ENCODE data around the gene CCDC88C. TPM values are rescaled to one million over a fixed set of nuclear protein-coding genes. Genes with fewer than 3 reads are reported as not detected.

CCDC88C gene
- total and polyA plus RNA-seq, 3 donors from 2014 or later: 36.5 to 51.3 (median 47.4) TPM

- H3K9me3 ChIP-seq: no peaks in the 10 kb centered on the region
- H3K4me1 ChIP-seq: no peaks in the 10 kb centered on the region
- WGBS, 2 donors: 86 to 88% methylated on average over 3 of the region's 3 CpGs
- no peak overlapping the region for H3K27ac ChIP-seq
- no peaks in the 10 kb centered on the region for H3K36me3 ChIP-seq (ENCODE audit: low read depth, missing control alignments)
- no peak overlapping the region for H3K4me3 ChIP-seq
- intact Hi-C loops (cut with DNase I; ENCODE audit: low total_unique reads): no loop called here
- H3K27me3 ChIP-seq: no peaks in the 10 kb centered on the region
- no peak for DNase-seq
- TF ChIP-seq POLR2A (IDR thresholded peaks at IDR 0.05): no peak
- no peak for TF ChIP-seq CTCF (IDR thresholded peaks at IDR 0.05)
These were observed 115.2 kb downstream of the CCDC88C start for GRCh38 chr14:91302391-91302790.

GRCh38 chr14:91300957-91301356 lies 116.7 kb downstream of the CCDC88C start:
- H3K36me3 ChIP-seq (ENCODE audit: low read depth, missing control alignments): no peaks in the 10 kb centered on the region
- H3K27me3 ChIP-seq: no peaks in the 10 kb centered on the region
- 94 to 96% methylated on average over 4 of the region's 4 CpGs for WGBS, 2 donors
- no peaks in the 10 kb centered on the region for H3K9me3 ChIP-seq
- intact Hi-C loops (cut with DNase I; ENCODE audit: low total_unique reads): no loop called here
- H3K4me3 ChIP-seq: no peak overlapping the region
- H3K4me1 ChIP-seq: no peaks in the 10 kb centered on the region
- no peak for DNase-seq
- TF ChIP-seq POLR2A (IDR thresholded peaks at IDR 0.05): no peak
- H3K27ac ChIP-seq: no peak overlapping the region

GRCh38 chr14:91300283-91300895 lies 117.2 kb downstream of the CCDC88C start:
- H3K27me3 ChIP-seq: no peaks in the 10 kb centered on the region
- TF ChIP-seq CTCF (IDR thresholded peaks at IDR 0.05) (no peak), POLR2A (IDR thresholded peaks at IDR 0.05) (no peak)
- WGBS, 2 donors: 90 to 91% methylated on average over 9 to 10 of the region's 10 CpGs

GRCh38 chr14:91299121-91300115 lies 118.2 kb downstream of the CCDC88C start:
- no peak overlapping the region for H3K27ac ChIP-seq
- 93 to 94% methylated on average over 21 to 31 of the region's 31 CpGs for WGBS, 2 donors
- intact Hi-C loops (cut with DNase I; ENCODE audit: low total_unique reads): no loop called here
- H3K4me3 ChIP-seq: no peak overlapping the region
- H3K4me1 ChIP-seq: no peaks in the 10 kb centered on the region
- no peak for DNase-seq
- no peak for TF ChIP-seq CTCF (IDR thresholded peaks at IDR 0.05)
- TF ChIP-seq POLR2A (IDR thresholded peaks at IDR 0.05): no peak
- no peaks in the 10 kb centered on the region for H3K27me3 ChIP-seq
- H3K36me3 ChIP-seq (ENCODE audit: low read depth, missing control alignments): no peaks in the 10 kb centered on the region
- H3K9me3 ChIP-seq: no peaks in the 10 kb centered on the region

More at GRCh38 chr14:91300283-91300895, 117.2 kb downstream of the CCDC88C start:
- no peak overlapping the region for H3K4me3 ChIP-seq
- intact Hi-C loops (cut with DNase I; ENCODE audit: low total_unique reads): no loop called here
- no peak overlapping the region for H3K27ac ChIP-seq
- no peaks in the 10 kb centered on the region for H3K4me1 ChIP-seq
- DNase-seq: no peak
- H3K9me3 ChIP-seq: no peaks in the 10 kb centered on the region
- no peaks in the 10 kb centered on the region for H3K36me3 ChIP-seq (ENCODE audit: low read depth, missing control alignments)

GRCh38 chr14:91298576-91298975 lies 119.0 kb downstream of the CCDC88C start:
- WGBS, 2 donors: 64 to 69% methylated on average over 11 of the region's 11 CpGs
- Histone ChIP-seq H3K27ac (no peak overlapping the region), H3K27me3 (no peaks in the 10 kb centered on the region), H3K4me1 (no peaks in the 10 kb centered on the region), H3K9me3 (no peaks in the 10 kb centered on the region), H3K36me3 (ENCODE audit: low read depth, missing control alignments) (no peaks in the 10 kb centered on the region), H3K4me3 (no peak overlapping the region)
- DNase-seq: no peak
- intact Hi-C loops (cut with DNase I; ENCODE audit: low total_unique reads): no loop called here
- no peak for TF ChIP-seq CTCF (IDR thresholded peaks at IDR 0.05)
- no peak for TF ChIP-seq POLR2A (IDR thresholded peaks at IDR 0.05)
